ENCODE measurements around the gene CELF2.

- TF ChIP-seq, protein P1, sequence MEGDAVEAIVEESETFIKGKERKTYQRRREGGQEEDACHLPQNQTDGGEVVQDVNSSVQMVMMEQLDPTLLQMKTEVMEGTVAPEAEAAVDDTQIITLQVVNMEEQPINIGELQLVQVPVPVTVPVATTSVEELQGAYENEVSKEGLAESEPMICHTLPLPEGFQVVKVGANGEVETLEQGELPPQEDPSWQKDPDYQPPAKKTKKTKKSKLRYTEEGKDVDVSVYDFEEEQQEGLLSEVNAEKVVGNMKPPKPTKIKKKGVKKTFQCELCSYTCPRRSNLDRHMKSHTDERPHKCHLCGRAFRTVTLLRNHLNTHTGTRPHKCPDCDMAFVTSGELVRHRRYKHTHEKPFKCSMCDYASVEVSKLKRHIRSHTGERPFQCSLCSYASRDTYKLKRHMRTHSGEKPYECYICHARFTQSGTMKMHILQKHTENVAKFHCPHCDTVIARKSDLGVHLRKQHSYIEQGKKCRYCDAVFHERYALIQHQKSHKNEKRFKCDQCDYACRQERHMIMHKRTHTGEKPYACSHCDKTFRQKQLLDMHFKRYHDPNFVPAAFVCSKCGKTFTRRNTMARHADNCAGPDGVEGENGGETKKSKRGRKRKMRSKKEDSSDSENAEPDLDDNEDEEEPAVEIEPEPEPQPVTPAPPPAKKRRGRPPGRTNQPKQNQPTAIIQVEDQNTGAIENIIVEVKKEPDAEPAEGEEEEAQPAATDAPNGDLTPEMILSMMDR (IDR thresholded peaks at IDR 0.05), result no peak
- TF ChIP-seq POLR2A (IDR thresholded peaks at IDR 0.05), result no peak
Measured at GRCh38 chr10:11013836-11014235, 3.8 kb upstream of the CELF2 start.

Measured in body of pancreas (tissue), 4 donors.